WTC11 (cell line): ENCODE measurements around the gene ZMIZ1. TPM values are rescaled to one million over a fixed set of nuclear protein-coding genes. Genes with fewer than 3 reads are reported as not detected.

Experiments
- ATAC-seq: fragments of 200-7000 bp; cut with Tn5 transposase; 2 replicates; pipeline ENCODE4 v1.10.0; 2021; ENCODE audit warnings: mild to moderate bottlenecking, moderate library complexity
- CTCF ChIA-PET: fragments of 300-600 bp; sonication (Branson Sonifier 250); formaldehyde crosslinking; loops from one replicate; lab custom pipeline; 2021; ENCODE audit warnings: antibody characterized with exemption; lab: Charles Lee
- POLR2A ChIA-PET: fragments of 350-600 bp; sonication (Branson Sonifier 250); formaldehyde crosslinking; loops from one replicate; lab custom pipeline; 2021; ENCODE audit warnings: antibody characterized with exemption; lab: Charles Lee
- DNase-seq: peaks from one replicate; pipeline ENCODE4 v3.0.0; 2021; ENCODE audit warnings: low spot score
- H3K27ac Mint-ChIP-seq: 2 replicates; pipeline ENCODE4 v1.8.0; 2021; ENCODE audit warnings: mixed read lengths
- H3K27me3 Mint-ChIP-seq: 2 replicates; pipeline ENCODE4 v1.8.0; 2021; ENCODE audit warnings: low read depth, mild to moderate bottlenecking, moderate library complexity, mixed read lengths
- H3K36me3 Mint-ChIP-seq: 2 replicates; pipeline ENCODE4 v1.8.0; 2021; ENCODE audit warnings: mixed read lengths
- H3K4me1 Mint-ChIP-seq: 2 replicates; pipeline ENCODE4 v1.8.0; 2022; ENCODE audit warnings: mixed read lengths
- H3K4me3 Mint-ChIP-seq: 2 replicates; pipeline ENCODE4 v1.8.0; 2021; ENCODE audit warnings: mild to moderate bottlenecking, moderate library complexity, mixed read lengths
- H3K9me3 Mint-ChIP-seq: 2 replicates; pipeline ENCODE4 v1.8.0; 2021; ENCODE audit warnings: mixed read lengths
- CDX4 ChIP-seq: fragments of 250-450 bp; sonication (Bioruptor Pico); IDR thresholded peaks from 2 replicates; pipeline ENCODE4 v1.9.0; 2021; ENCODE audit warnings: moderate library complexity, mild to moderate bottlenecking, inconsistent platforms, borderline replicate concordance
- CREM ChIP-seq: sonication (generic); formaldehyde crosslinking; IDR thresholded peaks from 2 replicates; pipeline ENCODE4 v1.8.1; 2022; ENCODE audit warnings: mild to moderate bottlenecking, missing genetic modification reagents, moderate library complexity
- FOXK1 ChIP-seq: sonication (generic); formaldehyde crosslinking; IDR thresholded peaks from 2 replicates; pipeline ENCODE4 v1.8.0; 2022; ENCODE audit warnings: mild to moderate bottlenecking, moderate library complexity, missing genetic modification reagents
- NR2C2 ChIP-seq: sonication (generic); formaldehyde crosslinking; IDR thresholded peaks from 2 replicates; pipeline ENCODE4 v1.8.0; 2022; ENCODE audit warnings: mild to moderate bottlenecking, missing genetic modification reagents
- RORB ChIP-seq: fragments of 250-450 bp; sonication (Bioruptor Pico); IDR thresholded peaks from 2 replicates; pipeline ENCODE4 v1.9.0; 2021; ENCODE audit warnings: mild to moderate bottlenecking
- SMAD3 ChIP-seq: sonication (generic); formaldehyde crosslinking; IDR thresholded peaks from 2 replicates; pipeline ENCODE4 v1.8.0; 2022; ENCODE audit warnings: missing genetic modification reagents, mild to moderate bottlenecking, borderline replicate concordance
- SOX15 ChIP-seq: fragments of 250-450 bp; sonication (Bioruptor Pico); IDR thresholded peaks from 2 replicates; pipeline ENCODE4 v1.9.0; 2021; ENCODE audit warnings: mild to moderate bottlenecking
- ZBTB21 ChIP-seq: sonication (generic); formaldehyde crosslinking; IDR thresholded peaks from 2 replicates; pipeline ENCODE4 v1.8.1; 2023; ENCODE audit warnings: mild to moderate bottlenecking, missing genetic modification reagents, borderline replicate concordance
- ZNF121 ChIP-seq: sonication (generic); formaldehyde crosslinking; IDR thresholded peaks from 2 replicates; pipeline ENCODE4 v1.8.0; 2023; ENCODE audit warnings: missing genetic modification reagents
- ZNF138 ChIP-seq: sonication (generic); formaldehyde crosslinking; conservative IDR thresholded peaks from 2 replicates; pipeline ENCODE4 v1.8.1; 2022; ENCODE audit warnings: mild to moderate bottlenecking, moderate library complexity, missing genetic modification reagents
- ZNF263 ChIP-seq: sonication (generic); formaldehyde crosslinking; IDR thresholded peaks from 2 replicates; pipeline ENCODE4 v1.8.1; 2022; ENCODE audit warnings: low read depth, mild to moderate bottlenecking, moderate library complexity, missing genetic modification reagents
- ZNF416 ChIP-seq: fragments of 250-450 bp; sonication (Bioruptor Pico); IDR thresholded peaks from 2 replicates; pipeline ENCODE4 v1.9.0; 2021; ENCODE audit warnings: mild to moderate bottlenecking, inconsistent platforms
- total RNA-seq: library from RNA; stranded (reverse); gene quantifications from 3 replicates; pipeline ENCODE4 v1.2.3, GENCODE V29; 2021
- TF ChIP-seq, protein P1 (sequence below): sonication (generic); formaldehyde crosslinking; IDR thresholded peaks from 2 replicates; pipeline ENCODE4 v1.8.1; 2022; ENCODE audit warnings: mild to moderate bottlenecking, moderate library complexity, missing genetic modification reagents
- TF ChIP-seq, protein P2 (sequence below): sonication (generic); formaldehyde crosslinking; IDR thresholded peaks from 2 replicates; pipeline ENCODE4 v1.8.1; 2023; ENCODE audit warnings: mild to moderate bottlenecking, missing genetic modification reagents, borderline replicate concordance
- TF ChIP-seq, protein P3 (sequence below): fragments of 250-450 bp; sonication (Bioruptor Pico); IDR thresholded peaks from 2 replicates; pipeline ENCODE4 v1.8.0; 2021; ENCODE audit warnings: mild to moderate bottlenecking
- TF ChIP-seq, protein P4 (sequence below): fragments of 250-450 bp; sonication (Bioruptor Pico); IDR thresholded peaks from 2 replicates; pipeline ENCODE4 v2.1.2; 2022; ENCODE audit warnings: mild to moderate bottlenecking, moderate library complexity
- TF ChIP-seq, protein P5 (sequence below): sonication (generic); formaldehyde crosslinking; IDR thresholded peaks from 2 replicates; pipeline ENCODE4 v1.8.1; 2022; ENCODE audit warnings: low read depth, mild to moderate bottlenecking, moderate library complexity, missing genetic modification reagents, borderline replicate concordance

ZMIZ1 gene
- total RNA-seq, 1 experiment from 2014 or later = 44.4 TPM

DNA sequence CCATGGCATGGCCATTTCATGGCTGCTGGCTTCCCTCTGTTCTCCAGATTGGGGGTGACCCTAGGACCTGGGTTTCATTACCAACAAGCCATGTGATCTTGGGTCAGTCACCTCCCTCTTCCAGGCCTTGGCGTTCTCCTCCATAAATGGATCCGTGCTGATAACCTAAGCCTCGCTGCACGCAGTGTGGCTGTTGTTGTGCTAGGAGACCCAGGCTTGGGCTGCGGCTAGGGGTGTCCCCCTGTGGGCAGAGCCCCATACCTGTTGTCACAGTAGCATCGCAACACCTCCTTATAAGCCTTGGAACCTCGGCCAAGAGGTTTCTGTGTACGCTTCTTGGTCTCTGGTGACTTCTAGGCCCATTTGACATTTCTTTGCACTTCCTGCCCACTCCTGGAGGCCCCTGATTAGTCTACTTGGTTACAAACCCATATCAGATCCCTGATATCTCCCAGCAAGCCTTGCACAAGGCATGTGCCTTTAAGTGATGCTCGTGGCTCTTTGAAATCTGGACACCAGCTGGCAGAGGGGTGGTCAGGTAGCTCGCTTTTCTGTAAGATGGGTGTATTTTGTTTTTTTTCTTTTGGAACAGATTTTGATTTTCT is 23.6 kb downstream of the ZMIZ1 start:
- DNase-seq = no peak
- no peak overlapping the region for H3K4me3 Mint-ChIP-seq
- no peak overlapping the region for H3K27ac Mint-ChIP-seq
- TF ChIP-seq ZBTB21 = no peak
- TF ChIP-seq, protein P1, sequence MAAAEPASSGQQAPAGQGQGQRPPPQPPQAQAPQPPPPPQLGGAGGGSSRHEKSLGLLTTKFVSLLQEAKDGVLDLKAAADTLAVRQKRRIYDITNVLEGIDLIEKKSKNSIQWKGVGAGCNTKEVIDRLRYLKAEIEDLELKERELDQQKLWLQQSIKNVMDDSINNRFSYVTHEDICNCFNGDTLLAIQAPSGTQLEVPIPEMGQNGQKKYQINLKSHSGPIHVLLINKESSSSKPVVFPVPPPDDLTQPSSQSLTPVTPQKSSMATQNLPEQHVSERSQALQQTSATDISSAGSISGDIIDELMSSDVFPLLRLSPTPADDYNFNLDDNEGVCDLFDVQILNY (CRISPR knock-in tag) = no peak
- TF ChIP-seq, protein P2, sequence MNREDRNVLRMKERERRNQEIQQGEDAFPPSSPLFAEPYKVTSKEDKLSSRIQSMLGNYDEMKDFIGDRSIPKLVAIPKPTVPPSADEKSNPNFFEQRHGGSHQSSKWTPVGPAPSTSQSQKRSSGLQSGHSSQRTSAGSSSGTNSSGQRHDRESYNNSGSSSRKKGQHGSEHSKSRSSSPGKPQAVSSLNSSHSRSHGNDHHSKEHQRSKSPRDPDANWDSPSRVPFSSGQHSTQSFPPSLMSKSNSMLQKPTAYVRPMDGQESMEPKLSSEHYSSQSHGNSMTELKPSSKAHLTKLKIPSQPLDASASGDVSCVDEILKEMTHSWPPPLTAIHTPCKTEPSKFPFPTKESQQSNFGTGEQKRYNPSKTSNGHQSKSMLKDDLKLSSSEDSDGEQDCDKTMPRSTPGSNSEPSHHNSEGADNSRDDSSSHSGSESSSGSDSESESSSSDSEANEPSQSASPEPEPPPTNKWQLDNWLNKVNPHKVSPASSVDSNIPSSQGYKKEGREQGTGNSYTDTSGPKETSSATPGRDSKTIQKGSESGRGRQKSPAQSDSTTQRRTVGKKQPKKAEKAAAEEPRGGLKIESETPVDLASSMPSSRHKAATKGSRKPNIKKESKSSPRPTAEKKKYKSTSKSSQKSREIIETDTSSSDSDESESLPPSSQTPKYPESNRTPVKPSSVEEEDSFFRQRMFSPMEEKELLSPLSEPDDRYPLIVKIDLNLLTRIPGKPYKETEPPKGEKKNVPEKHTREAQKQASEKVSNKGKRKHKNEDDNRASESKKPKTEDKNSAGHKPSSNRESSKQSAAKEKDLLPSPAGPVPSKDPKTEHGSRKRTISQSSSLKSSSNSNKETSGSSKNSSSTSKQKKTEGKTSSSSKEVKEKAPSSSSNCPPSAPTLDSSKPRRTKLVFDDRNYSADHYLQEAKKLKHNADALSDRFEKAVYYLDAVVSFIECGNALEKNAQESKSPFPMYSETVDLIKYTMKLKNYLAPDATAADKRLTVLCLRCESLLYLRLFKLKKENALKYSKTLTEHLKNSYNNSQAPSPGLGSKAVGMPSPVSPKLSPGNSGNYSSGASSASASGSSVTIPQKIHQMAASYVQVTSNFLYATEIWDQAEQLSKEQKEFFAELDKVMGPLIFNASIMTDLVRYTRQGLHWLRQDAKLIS (CRISPR knock-in tag) = no peak
- TF ChIP-seq, protein P3, sequence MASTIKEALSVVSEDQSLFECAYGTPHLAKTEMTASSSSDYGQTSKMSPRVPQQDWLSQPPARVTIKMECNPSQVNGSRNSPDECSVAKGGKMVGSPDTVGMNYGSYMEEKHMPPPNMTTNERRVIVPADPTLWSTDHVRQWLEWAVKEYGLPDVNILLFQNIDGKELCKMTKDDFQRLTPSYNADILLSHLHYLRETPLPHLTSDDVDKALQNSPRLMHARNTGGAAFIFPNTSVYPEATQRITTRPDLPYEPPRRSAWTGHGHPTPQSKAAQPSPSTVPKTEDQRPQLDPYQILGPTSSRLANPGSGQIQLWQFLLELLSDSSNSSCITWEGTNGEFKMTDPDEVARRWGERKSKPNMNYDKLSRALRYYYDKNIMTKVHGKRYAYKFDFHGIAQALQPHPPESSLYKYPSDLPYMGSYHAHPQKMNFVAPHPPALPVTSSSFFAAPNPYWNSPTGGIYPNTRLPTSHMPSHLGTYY (CRISPR knock-in tag) = no peak
- no peak for TF ChIP-seq RORB (CRISPR knock-in tag)
- no peak for TF ChIP-seq NR2C2
- TF ChIP-seq ZNF138 = no peak
- no peak for TF ChIP-seq ZNF416
- TF ChIP-seq CREM (CRISPR knock-in tag) = no peak
- TF ChIP-seq CDX4 (CRISPR knock-in tag) = no peak
- no peak for TF ChIP-seq ZNF121 (CRISPR knock-in tag)
- TF ChIP-seq SOX15 (CRISPR knock-in tag) = no peak
- TF ChIP-seq ZNF263 (CRISPR knock-in tag) = no peak
- TF ChIP-seq SMAD3 = no peak
- TF ChIP-seq, protein P4, sequence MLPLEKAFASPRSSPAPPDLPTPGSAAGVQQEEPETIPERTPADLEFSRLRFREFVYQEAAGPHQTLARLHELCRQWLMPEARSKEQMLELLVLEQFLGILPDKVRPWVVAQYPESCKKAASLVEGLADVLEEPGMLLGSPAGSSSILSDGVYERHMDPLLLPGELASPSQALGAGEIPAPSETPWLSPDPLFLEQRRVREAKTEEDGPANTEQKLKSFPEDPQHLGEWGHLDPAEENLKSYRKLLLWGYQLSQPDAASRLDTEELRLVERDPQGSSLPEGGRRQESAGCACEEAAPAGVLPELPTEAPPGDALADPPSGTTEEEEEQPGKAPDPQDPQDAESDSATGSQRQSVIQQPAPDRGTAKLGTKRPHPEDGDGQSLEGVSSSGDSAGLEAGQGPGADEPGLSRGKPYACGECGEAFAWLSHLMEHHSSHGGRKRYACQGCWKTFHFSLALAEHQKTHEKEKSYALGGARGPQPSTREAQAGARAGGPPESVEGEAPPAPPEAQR (CRISPR knock-in tag) = no peak
- no peak for TF ChIP-seq FOXK1 (CRISPR knock-in tag)
- TF ChIP-seq, protein P5, sequence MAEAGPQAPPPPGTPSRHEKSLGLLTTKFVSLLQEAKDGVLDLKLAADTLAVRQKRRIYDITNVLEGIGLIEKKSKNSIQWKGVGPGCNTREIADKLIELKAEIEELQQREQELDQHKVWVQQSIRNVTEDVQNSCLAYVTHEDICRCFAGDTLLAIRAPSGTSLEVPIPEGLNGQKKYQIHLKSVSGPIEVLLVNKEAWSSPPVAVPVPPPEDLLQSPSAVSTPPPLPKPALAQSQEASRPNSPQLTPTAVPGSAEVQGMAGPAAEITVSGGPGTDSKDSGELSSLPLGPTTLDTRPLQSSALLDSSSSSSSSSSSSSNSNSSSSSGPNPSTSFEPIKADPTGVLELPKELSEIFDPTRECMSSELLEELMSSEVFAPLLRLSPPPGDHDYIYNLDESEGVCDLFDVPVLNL (CRISPR knock-in tag) = no peak
- TF ChIP-seq, all 79 proteins: peak for 0
- POLR2A ChIA-PET = interaction anchor here (0.8 kb wide), 1 partner anchor 146 kb away, joined by 5 read pairs; no protein-coding TSS in a partner anchor
- CTCF ChIA-PET = interaction anchor here (1.2 kb wide), 1 partner anchor 103 kb away, joined by 4 read pairs; no protein-coding TSS in a partner anchor
- Mint-ChIP-seq H3K4me1 (peaks cover 52% of the 10 kb centered on the region), H3K27me3 (no peaks in the 10 kb centered on the region), H3K9me3 (no peaks in the 10 kb centered on the region), H3K36me3 (no peaks in the 10 kb centered on the region)
- no peak for ATAC-seq
